ENCODE measurements around the gene TBC1D14. TPM values are rescaled to one million over a fixed set of nuclear protein-coding genes. Genes with fewer than 3 reads are reported as not detected.

Gene TBC1D14
- total RNA-seq, 4 donors from 2014 or later = 39.8 to 47.0 (median 46.0) TPM

DNA sequence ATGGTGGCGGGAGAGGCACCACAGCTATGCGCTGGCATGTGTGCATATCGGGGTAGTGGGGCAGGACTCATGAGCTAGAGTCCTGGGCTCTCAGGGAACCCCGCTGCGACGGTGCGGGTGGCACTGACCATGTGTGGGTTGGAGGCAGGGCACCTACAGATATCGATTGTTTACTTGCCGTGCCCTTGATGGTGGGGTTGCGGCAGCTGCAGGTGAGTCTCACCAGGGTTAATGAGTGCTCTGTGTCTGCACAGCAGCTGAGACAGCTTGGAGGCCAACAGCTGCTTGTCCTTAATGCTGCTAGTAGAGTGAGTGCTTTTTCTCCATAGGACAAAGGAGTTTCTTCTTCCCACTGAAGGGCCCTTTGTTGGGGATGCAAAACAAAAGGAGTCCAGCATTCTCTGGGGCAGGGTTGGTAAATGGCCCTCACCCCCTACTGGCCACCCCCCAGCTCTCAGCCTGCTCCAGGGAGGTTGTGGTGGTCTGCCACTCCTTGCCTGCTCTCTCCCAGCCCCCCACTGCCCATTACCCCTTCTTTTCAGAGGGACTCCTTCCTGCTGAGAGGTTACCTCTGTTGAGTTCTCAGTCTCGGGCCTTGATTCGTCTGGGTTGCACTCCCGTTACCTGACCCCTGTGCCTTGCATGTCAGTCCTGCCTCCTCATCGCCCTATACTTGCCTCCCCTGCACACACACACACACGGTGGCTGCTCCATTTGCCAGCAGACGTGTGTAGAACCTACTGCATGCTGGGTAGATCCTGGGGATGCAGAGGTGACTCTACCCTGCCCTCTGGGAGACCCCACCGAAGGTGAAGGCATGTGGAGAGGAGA, 52.8 kb downstream of the TBC1D14 start:
- WGBS, 2 donors = 90 to 93% methylated on average over 14 to 17 of the region's 17 CpGs
- H3K27ac ChIP-seq = no peak overlapping the region

GRCh38 chr4:6963139-6963611, 53.5 kb downstream of the TBC1D14 start:
- no peaks in the 10 kb centered on the region for H3K36me3 ChIP-seq
- DNase-seq = no peak

More for the DNA sequence above, 52.8 kb downstream of the TBC1D14 start:
- H3K4me1 ChIP-seq = no peaks in the 10 kb centered on the region
- H3K4me3 ChIP-seq (replicated peaks in 1 of 3) = no peak overlapping the region
- H3K27me3 ChIP-seq = no peaks in the 10 kb centered on the region
- TF ChIP-seq, protein P1, sequence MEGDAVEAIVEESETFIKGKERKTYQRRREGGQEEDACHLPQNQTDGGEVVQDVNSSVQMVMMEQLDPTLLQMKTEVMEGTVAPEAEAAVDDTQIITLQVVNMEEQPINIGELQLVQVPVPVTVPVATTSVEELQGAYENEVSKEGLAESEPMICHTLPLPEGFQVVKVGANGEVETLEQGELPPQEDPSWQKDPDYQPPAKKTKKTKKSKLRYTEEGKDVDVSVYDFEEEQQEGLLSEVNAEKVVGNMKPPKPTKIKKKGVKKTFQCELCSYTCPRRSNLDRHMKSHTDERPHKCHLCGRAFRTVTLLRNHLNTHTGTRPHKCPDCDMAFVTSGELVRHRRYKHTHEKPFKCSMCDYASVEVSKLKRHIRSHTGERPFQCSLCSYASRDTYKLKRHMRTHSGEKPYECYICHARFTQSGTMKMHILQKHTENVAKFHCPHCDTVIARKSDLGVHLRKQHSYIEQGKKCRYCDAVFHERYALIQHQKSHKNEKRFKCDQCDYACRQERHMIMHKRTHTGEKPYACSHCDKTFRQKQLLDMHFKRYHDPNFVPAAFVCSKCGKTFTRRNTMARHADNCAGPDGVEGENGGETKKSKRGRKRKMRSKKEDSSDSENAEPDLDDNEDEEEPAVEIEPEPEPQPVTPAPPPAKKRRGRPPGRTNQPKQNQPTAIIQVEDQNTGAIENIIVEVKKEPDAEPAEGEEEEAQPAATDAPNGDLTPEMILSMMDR (IDR thresholded peaks at IDR 0.05) = no peak
- TF ChIP-seq POLR2A (IDR thresholded peaks at IDR 0.05) = no peak
- intact Hi-C loops (cut with DNase I) = no loop called here
- H3K36me3 ChIP-seq = no peaks in the 10 kb centered on the region
- no peak for DNase-seq
- H3K9me3 ChIP-seq = no peaks in the 10 kb centered on the region

GRCh38 chr4:6964858-6965257, 55.2 kb downstream of the TBC1D14 start:
- intact Hi-C loops (cut with DNase I) = no loop called here
- WGBS, 2 donors = 91 to 93% methylated on average over 5 of the region's 5 CpGs

More at GRCh38 chr4:6963139-6963611, 53.5 kb downstream of the TBC1D14 start:
- no peaks in the 10 kb centered on the region for H3K4me1 ChIP-seq
- 89 to 96% methylated on average over 11 to 12 of the region's 12 CpGs for WGBS, 2 donors
- intact Hi-C loops (cut with DNase I) = no loop called here
- TF ChIP-seq, protein P1 (IDR thresholded peaks at IDR 0.05) = no peak
- TF ChIP-seq POLR2A (IDR thresholded peaks at IDR 0.05) = no peak
- H3K27me3 ChIP-seq = no peaks in the 10 kb centered on the region
- H3K9me3 ChIP-seq = no peaks in the 10 kb centered on the region
- H3K27ac ChIP-seq = no peak overlapping the region
- no peak overlapping the region for H3K4me3 ChIP-seq (replicated peaks in 1 of 3)

GRCh38 chr4:6965329-6965728, 55.7 kb downstream of the TBC1D14 start:
- intact Hi-C loops (cut with DNase I) = no loop called here
- WGBS, 2 donors = 95 to 100% methylated on average over 3 of the region's 3 CpGs
- no peak for DNase-seq
- Histone ChIP-seq H3K4me1 (no peaks in the 10 kb centered on the region), H3K4me3 (replicated peaks in 1 of 3) (no peak overlapping the region), H3K27ac (no peak overlapping the region), H3K9me3 (no peaks in the 10 kb centered on the region), H3K27me3 (no peaks in the 10 kb centered on the region), H3K36me3 (no peaks in the 10 kb centered on the region)
- TF ChIP-seq, protein P1 (IDR thresholded peaks at IDR 0.05) = no peak
- TF ChIP-seq POLR2A (IDR thresholded peaks at IDR 0.05) = no peak

More at GRCh38 chr4:6964858-6965257, 55.2 kb downstream of the TBC1D14 start:
- H3K9me3 ChIP-seq = no peaks in the 10 kb centered on the region
- H3K4me3 ChIP-seq (replicated peaks in 1 of 3) = no peak overlapping the region
- no peaks in the 10 kb centered on the region for H3K36me3 ChIP-seq
- no peaks in the 10 kb centered on the region for H3K27me3 ChIP-seq
- no peak for DNase-seq
- TF ChIP-seq POLR2A (IDR thresholded peaks at IDR 0.05) = no peak
- TF ChIP-seq, protein P1 (IDR thresholded peaks at IDR 0.05) = no peak
- no peaks in the 10 kb centered on the region for H3K4me1 ChIP-seq
- no peak overlapping the region for H3K27ac ChIP-seq

DNA sequence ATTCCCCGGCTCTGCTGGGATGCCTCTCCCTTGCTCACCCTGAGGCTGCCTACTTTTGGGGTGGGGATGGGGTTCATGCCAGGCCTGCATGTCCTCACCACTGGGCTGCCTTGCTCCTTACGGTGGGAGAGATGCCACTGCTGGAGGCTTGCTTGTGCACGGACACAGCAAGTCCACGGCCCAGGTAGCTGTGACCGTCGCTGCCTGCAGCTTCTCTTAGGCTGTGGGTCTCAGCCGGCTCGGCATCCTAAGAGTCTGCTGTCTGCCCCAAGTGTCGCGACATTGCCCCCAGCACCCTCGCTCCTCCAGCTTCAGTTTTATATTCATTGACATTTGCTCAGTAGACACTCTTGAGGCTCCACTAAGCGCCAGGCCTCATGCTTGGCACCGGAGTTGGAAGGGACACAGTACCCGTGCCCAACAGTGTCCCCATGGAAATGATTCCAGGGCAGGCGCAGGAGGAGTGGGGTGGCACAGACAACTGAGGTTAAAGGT, 58.3 kb downstream of the TBC1D14 start:
- no peak overlapping the region for H3K4me3 ChIP-seq (replicated peaks in 1 of 3)
- intact Hi-C loops (cut with DNase I) = no loop called here
- no peak for DNase-seq
- H3K27me3 ChIP-seq = no peaks in the 10 kb centered on the region
- TF ChIP-seq, protein P1 (IDR thresholded peaks at IDR 0.05) = no peak
- TF ChIP-seq POLR2A (IDR thresholded peaks at IDR 0.05) = no peak
- H3K36me3 ChIP-seq = no peaks in the 10 kb centered on the region
- H3K9me3 ChIP-seq = no peaks in the 10 kb centered on the region
- no peaks in the 10 kb centered on the region for H3K4me1 ChIP-seq
- WGBS, 2 donors = 90 to 94% methylated on average over 13 of the region's 15 CpGs
- no peak overlapping the region for H3K27ac ChIP-seq
